Measurements from ENCODE around the gene COPG1.

GRCh38 chr3:129276385-129276784 is 27.0 kb downstream of the COPG1 start:
- TF ChIP-seq CTCF (IDR thresholded peaks at IDR 0.05) (no peak), POLR2A (IDR thresholded peaks at IDR 0.05) (no peak)
